ENCODE measurements around the gene PAPOLB.

PAPOLB gene

GRCh38 chr7:4886671-4887070 is 24.8 kb upstream of the PAPOLB start:
- TF ChIP-seq TOX (CRISPR knock-in tag; IDR thresholded peaks at IDR 0.05; ENCODE audit: borderline replicate concordance) (no peak), CREB5 (CRISPR knock-in tag; IDR thresholded peaks at IDR 0.05; ENCODE audit: low read depth) (no peak), ESRRG (CRISPR knock-in tag; IDR thresholded peaks at IDR 0.05) (no peak)
- ATAC-seq, result no peak

GRCh38 chr7:4885317-4885807 is 23.5 kb upstream of the PAPOLB start:
- TF ChIP-seq TSHZ2 (CRISPR knock-in tag; IDR thresholded peaks at IDR 0.05), result no peak
- no peak for TF ChIP-seq CSDC2 (CRISPR knock-in tag; IDR thresholded peaks at IDR 0.05)
- no peak for TF ChIP-seq ISL1 (CRISPR knock-in tag; IDR thresholded peaks at IDR 0.05)
- no peak for TF ChIP-seq ZFP3 (CRISPR knock-in tag; IDR thresholded peaks at IDR 0.05)
- no peak for TF ChIP-seq ZNF565 (CRISPR knock-in tag; conservative IDR thresholded peaks at IDR 0.05; ENCODE audit: low read depth)
- TF ChIP-seq POU6F1 (CRISPR knock-in tag; IDR thresholded peaks at IDR 0.05; ENCODE audit: borderline replicate concordance, low read depth), result no peak
- no peak for TF ChIP-seq ZC3H10 (CRISPR knock-in tag; IDR thresholded peaks at IDR 0.05)
- TF ChIP-seq ZNF8 (CRISPR knock-in tag; IDR thresholded peaks at IDR 0.05), result no peak
- TF ChIP-seq ARNTL (CRISPR knock-in tag; IDR thresholded peaks at IDR 0.05; ENCODE audit: borderline replicate concordance, low read depth), result no peak
- TF ChIP-seq CREB5 (CRISPR knock-in tag; IDR thresholded peaks at IDR 0.05; ENCODE audit: low read depth), result no peak
- no peak for TF ChIP-seq SNAI2 (CRISPR knock-in tag; IDR thresholded peaks at IDR 0.05)
- TF ChIP-seq PATZ1 (CRISPR knock-in tag; IDR thresholded peaks at IDR 0.05; ENCODE audit: borderline replicate concordance), result no peak
- no peak for TF ChIP-seq RARB (CRISPR knock-in tag; IDR thresholded peaks at IDR 0.05)
- TF ChIP-seq TCF4 (CRISPR knock-in tag; IDR thresholded peaks at IDR 0.05; ENCODE audit: borderline replicate concordance), result no peak
- no peak for TF ChIP-seq ESRRG (CRISPR knock-in tag; IDR thresholded peaks at IDR 0.05)
- TF ChIP-seq BACH2 (CRISPR knock-in tag; IDR thresholded peaks at IDR 0.05; ENCODE audit: borderline replicate concordance), result no peak
- no peak for TF ChIP-seq OSR1 (CRISPR knock-in tag; IDR thresholded peaks at IDR 0.05)
- TF ChIP-seq ZFP30 (CRISPR knock-in tag; IDR thresholded peaks at IDR 0.05), result no peak
- no peak for TF ChIP-seq GLIS3 (CRISPR knock-in tag; IDR thresholded peaks at IDR 0.05)

GRCh38 chr7:4884164-4884563 is 22.3 kb upstream of the PAPOLB start:
- ATAC-seq, result no peak
- TF ChIP-seq CSRNP3 (CRISPR knock-in tag; IDR thresholded peaks at IDR 0.05) (no peak), GLIS3 (CRISPR knock-in tag; IDR thresholded peaks at IDR 0.05) (no peak), OSR1 (CRISPR knock-in tag; IDR thresholded peaks at IDR 0.05) (no peak), SNAI2 (CRISPR knock-in tag; IDR thresholded peaks at IDR 0.05) (no peak), ESRRG (CRISPR knock-in tag; IDR thresholded peaks at IDR 0.05) (no peak), TSHZ2 (CRISPR knock-in tag; IDR thresholded peaks at IDR 0.05) (no peak), PPARA (CRISPR knock-in tag; IDR thresholded peaks at IDR 0.05; ENCODE audit: borderline replicate concordance) (no peak), ARNTL (CRISPR knock-in tag; IDR thresholded peaks at IDR 0.05; ENCODE audit: borderline replicate concordance, low read depth) (no peak), CSDC2 (CRISPR knock-in tag; IDR thresholded peaks at IDR 0.05) (no peak), ZFP3 (CRISPR knock-in tag; IDR thresholded peaks at IDR 0.05) (no peak), RARB (CRISPR knock-in tag; IDR thresholded peaks at IDR 0.05) (no peak), ZNF565 (CRISPR knock-in tag; conservative IDR thresholded peaks at IDR 0.05; ENCODE audit: low read depth) (no peak), POU6F1 (CRISPR knock-in tag; IDR thresholded peaks at IDR 0.05; ENCODE audit: borderline replicate concordance, low read depth) (no peak), BACH2 (CRISPR knock-in tag; IDR thresholded peaks at IDR 0.05; ENCODE audit: borderline replicate concordance) (no peak)

More at GRCh38 chr7:4885317-4885807, 23.5 kb upstream of the PAPOLB start:
- ATAC-seq, result no peak

Measured in SK-N-SH treated with all-trans-retinoic acid at 6 μM for 48 hours (cell line).